Right lobe of liver (tissue), 4 donors: ENCODE data around the gene ZSCAN1.

Experiments used
- CTCF ChIP-seq, 4 donors: fragments of 200-600 bp in 3 of 4; fragments of 450-650 bp in 1 of 4; IDR thresholded peaks; one replicate each; pipeline versions ENCODE4 v1.5.1 to v1.8.0; 2016 to 2022; ENCODE audit warnings: antibody characterized with exemption in 4 of 4, mild to moderate bottlenecking in 2 of 4
- POLR2A ChIP-seq: fragments of 450-650 bp; IDR thresholded peaks from one replicate; pipeline ENCODE4 v1.6.1; 2017; ENCODE audit warnings: antibody characterized with exemption, mild to moderate bottlenecking
- donor health status: DM: no; HTN: no; CAD: no.
- donor health status: DM: no; HTN: no; CAD: no.
- donor health status: DM: no; HTN: yes; CAD: no.

GRCh38 chr19:58060231-58060630 is 26.4 kb downstream of the ZSCAN1 start:
- no peak for TF ChIP-seq CTCF (IDR thresholded peaks at IDR 0.05)
- no peak for TF ChIP-seq POLR2A
